Measurements from ENCODE around the gene TOR1AIP2. TPM values are rescaled to one million over a fixed set of nuclear protein-coding genes. Genes with fewer than 3 reads are reported as not detected.
A peak's percentile ranks its signal among the peaks of the same experiment; 100 is the strongest.

TOR1AIP2 gene
- total and polyA plus RNA-seq, 8 donors, result 5.5 to 106 (median 32.2) TPM

- peaks cover 10 to 35% (median 26%) of the 10 kb centered on the region in 4 donors for H3K36me3 ChIP-seq
- no peak for TF ChIP-seq CTCF (IDR thresholded peaks at IDR 0.05)
- TF ChIP-seq POLR2AphosphoS5 (IDR thresholded peaks at IDR 0.05), result no peak
- TF ChIP-seq EP300 (IDR thresholded peaks at IDR 0.05), result no peak
- TF ChIP-seq POLR2A (IDR thresholded peaks at IDR 0.05), result no peak
- 53 to 74% (median 62%) methylated on average over 2 of the region's 2 CpGs for WGBS, 5 donors
- DNase-seq, result no peak
- H3K27me3 ChIP-seq, result no peaks in the 10 kb centered on the region
- H3K27ac ChIP-seq, result peak overlapping the region in 1 of 5 donors; percentile 9
- H3K4me1 ChIP-seq, result peaks cover 38 to 81% (median 58%) of the 10 kb centered on the region in 4 donors
- no peaks in the 10 kb centered on the region for H3K9me3 ChIP-seq
- no peak overlapping the region for H3K4me3 ChIP-seq
- intact Hi-C loops (cut with DNase I; ENCODE audit: low total_unique reads), result no loop called here
Measured at GRCh38 chr1:179873438-179873851, 4.2 kb downstream of the TOR1AIP2 start.

DNA sequence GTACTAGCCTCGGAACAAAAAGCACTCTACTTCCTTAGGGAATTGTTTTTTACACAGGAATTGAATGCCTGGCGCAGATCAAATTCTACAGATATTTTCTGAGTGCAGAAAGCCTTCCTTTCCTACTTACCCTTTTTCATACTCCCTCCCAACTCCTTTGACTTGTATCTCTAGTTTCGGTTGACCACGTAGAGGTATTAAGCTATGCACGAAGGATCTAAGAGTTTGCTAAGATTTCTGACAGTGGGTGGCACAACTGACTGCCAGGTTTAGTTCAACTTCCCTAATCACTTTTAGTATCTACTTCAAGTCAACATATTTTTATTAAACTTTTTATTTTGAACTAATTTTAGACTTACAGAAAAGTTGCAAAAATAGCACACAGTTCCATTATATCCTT lies 5.0 kb downstream of the TOR1AIP2 start:
- peaks cover 34 to 80% (median 58%) of the 10 kb centered on the region in 4 donors for H3K4me1 ChIP-seq
- TF ChIP-seq POLR2AphosphoS5 (IDR thresholded peaks at IDR 0.05) (no peak), POLR2A (IDR thresholded peaks at IDR 0.05) (no peak), EP300 (IDR thresholded peaks at IDR 0.05) (no peak), CTCF (IDR thresholded peaks at IDR 0.05) (no peak)
- H3K4me3 ChIP-seq, result no peak overlapping the region
- WGBS, 5 donors, result 78 to 91% (median 89%) methylated on average over 5 of the region's 5 CpGs
- H3K27me3 ChIP-seq, result no peaks in the 10 kb centered on the region
- no peaks in the 10 kb centered on the region for H3K9me3 ChIP-seq
- intact Hi-C loops (cut with DNase I; ENCODE audit: low total_unique reads), result no loop called here
- no peak for DNase-seq
- peak overlapping the region in 2 of 5 donors; percentile 1 to 9 for H3K27ac ChIP-seq
- peaks cover 10 to 43% (median 35%) of the 10 kb centered on the region in 4 donors for H3K36me3 ChIP-seq

DNA sequence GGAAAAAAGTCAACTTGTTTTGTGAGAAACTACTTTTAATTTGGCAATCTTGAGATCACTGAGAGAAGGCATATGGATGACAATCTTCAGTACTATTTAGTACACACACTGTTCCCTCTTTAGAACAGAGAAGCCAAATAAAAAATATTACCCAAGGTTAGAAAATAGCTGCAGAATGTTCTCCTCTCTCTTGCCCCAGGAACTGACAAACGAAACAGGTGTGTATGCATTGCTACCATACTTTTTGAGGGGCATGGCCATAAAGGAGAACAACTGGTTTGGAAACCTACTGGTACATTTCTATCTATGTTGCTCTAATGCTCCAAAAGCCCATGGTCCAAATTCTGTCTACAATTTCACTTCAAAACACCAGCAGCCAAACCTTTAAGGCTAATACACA lies 5.7 kb downstream of the TOR1AIP2 start:
- no peak for TF ChIP-seq POLR2A (IDR thresholded peaks at IDR 0.05)
- TF ChIP-seq POLR2AphosphoS5 (IDR thresholded peaks at IDR 0.05), result no peak
- TF ChIP-seq EP300 (IDR thresholded peaks at IDR 0.05), result no peak
- TF ChIP-seq CTCF (IDR thresholded peaks at IDR 0.05), result no peak
- Histone ChIP-seq H3K4me1 (peaks cover 34 to 82% (median 58%) of the 10 kb centered on the region in 4 donors), H3K27me3 (no peaks in the 10 kb centered on the region), H3K4me3 (no peak overlapping the region), H3K36me3 (peaks cover 10 to 48% (median 40%) of the 10 kb centered on the region in 4 donors), H3K27ac (peak overlapping the region in 1 of 5 donors; percentile 1), H3K9me3 (no peaks in the 10 kb centered on the region)
- no peak for DNase-seq
- 47 to 96% (median 57%) methylated on average over 1 of the region's 1 CpG for WGBS, 5 donors
- intact Hi-C loops (cut with DNase I; ENCODE audit: low total_unique reads), result no loop called here

DNA sequence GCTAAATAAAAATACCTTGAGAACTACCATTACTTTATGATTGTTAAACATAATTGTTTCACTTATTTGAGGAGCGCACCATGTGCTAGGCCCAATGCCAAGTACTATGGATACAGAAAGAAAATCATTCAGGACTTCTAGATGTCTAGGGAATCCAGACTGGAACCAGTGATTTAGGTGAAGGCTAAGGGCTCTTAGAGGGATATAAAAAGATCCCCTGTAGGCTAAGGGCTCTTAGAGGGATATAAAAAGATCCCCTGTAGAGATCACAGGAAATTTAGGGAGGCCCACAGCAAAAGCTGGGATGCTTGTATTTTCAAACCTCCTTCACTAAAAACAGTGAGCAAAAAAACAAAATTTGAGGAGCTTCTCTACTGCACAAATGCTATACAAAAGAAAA lies 6.7 kb downstream of the TOR1AIP2 start:
- TF ChIP-seq CTCF (IDR thresholded peaks at IDR 0.05) (no peak), POLR2A (IDR thresholded peaks at IDR 0.05) (no peak), EP300 (IDR thresholded peaks at IDR 0.05) (no peak), POLR2AphosphoS5 (IDR thresholded peaks at IDR 0.05) (no peak)
- no peak overlapping the region for H3K27ac ChIP-seq
- 84 to 95% (median 91%) methylated on average over 1 of the region's 1 CpG for WGBS, 5 donors
- DNase-seq, result no peak
- H3K9me3 ChIP-seq, result no peaks in the 10 kb centered on the region
- intact Hi-C loops (cut with DNase I; ENCODE audit: low total_unique reads), result no loop called here
- H3K4me3 ChIP-seq, result no peak overlapping the region
- H3K4me1 ChIP-seq, result peaks cover 28 to 72% (median 48%) of the 10 kb centered on the region in 4 donors
- H3K27me3 ChIP-seq, result no peaks in the 10 kb centered on the region
- H3K36me3 ChIP-seq, result peaks cover 10 to 59% (median 51%) of the 10 kb centered on the region in 4 donors
